ENCODE results near the gene DSCAML1.

Gene DSCAML1

DNA sequence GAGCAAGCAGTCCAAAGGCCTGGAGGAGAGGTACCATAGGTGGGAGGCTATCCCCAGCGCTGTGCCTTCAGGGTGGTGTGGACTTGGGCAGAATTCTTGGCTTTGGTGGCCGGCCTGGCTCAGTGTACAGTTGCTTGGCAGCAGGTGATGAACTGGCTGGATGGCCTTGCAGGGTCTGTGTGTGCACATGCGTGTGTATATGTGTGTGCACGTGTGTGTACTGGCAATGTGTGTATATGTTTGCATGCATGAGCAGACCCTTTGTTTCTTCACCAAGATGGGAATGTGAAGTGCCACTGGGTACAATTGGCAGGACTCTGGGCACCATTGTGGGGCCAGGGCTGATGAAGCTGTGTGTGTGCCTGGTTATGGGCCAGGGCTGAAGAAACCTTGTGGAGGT is 416.3 kb downstream of the DSCAML1 start:
- DNase-seq (ENCODE audit: low read depth), result no peak
- TF ChIP-seq, protein P1, sequence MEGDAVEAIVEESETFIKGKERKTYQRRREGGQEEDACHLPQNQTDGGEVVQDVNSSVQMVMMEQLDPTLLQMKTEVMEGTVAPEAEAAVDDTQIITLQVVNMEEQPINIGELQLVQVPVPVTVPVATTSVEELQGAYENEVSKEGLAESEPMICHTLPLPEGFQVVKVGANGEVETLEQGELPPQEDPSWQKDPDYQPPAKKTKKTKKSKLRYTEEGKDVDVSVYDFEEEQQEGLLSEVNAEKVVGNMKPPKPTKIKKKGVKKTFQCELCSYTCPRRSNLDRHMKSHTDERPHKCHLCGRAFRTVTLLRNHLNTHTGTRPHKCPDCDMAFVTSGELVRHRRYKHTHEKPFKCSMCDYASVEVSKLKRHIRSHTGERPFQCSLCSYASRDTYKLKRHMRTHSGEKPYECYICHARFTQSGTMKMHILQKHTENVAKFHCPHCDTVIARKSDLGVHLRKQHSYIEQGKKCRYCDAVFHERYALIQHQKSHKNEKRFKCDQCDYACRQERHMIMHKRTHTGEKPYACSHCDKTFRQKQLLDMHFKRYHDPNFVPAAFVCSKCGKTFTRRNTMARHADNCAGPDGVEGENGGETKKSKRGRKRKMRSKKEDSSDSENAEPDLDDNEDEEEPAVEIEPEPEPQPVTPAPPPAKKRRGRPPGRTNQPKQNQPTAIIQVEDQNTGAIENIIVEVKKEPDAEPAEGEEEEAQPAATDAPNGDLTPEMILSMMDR (IDR thresholded peaks at IDR 0.05; ENCODE audit: insufficient read depth, low read depth, low read length, missing control alignments), result no peak
- no peak overlapping the region for H3K4me3 ChIP-seq (ENCODE audit: low read depth, low read length)

DNA sequence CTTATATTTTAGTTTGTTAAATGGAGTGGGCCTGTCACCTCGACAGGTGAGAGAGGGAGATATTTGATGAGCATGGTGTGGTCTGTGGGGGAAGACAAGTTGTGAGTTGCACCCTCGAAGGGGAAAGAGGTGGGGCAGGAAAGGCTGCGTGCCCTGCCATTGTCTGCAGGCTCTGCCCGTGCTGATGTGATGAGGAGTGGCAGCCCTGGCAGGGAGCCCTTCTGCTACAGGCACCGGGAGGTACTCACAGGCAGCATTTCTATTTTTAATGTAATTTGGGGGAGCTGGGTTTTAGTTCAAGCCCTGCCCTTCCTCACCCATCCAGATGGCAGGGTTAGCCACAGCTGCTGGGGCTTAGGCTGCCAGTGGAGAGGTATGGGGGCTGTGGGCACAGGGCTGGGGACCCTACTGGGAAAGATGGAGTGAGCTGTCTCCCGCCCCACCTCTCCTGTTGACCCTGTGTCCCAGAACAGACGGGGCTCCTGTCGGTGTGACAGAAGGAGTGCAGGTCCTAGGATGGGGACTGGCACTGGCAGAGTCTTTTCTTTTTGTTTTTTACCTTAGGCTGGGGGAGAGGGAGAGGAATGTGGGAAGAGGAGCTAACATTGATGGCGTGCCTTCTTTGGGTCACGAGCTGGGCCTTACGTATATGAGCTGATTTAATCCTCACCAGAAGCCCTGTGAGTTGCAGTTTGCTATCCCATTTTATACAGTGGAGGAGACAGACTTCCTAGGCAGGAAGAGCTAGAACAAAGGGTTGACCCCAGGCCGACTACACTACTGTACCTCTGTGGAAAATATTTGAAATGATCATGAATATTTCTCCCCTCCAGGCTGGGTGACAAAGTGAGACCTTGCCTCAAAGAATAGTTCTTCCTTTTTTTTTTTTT is 417.8 kb downstream of the DSCAML1 start:
- H3K4me3 ChIP-seq (ENCODE audit: low read depth, low read length), result no peak overlapping the region
- TF ChIP-seq, protein P1 (IDR thresholded peaks at IDR 0.05; ENCODE audit: insufficient read depth, low read depth, low read length, missing control alignments), result no peak
- DNase-seq (ENCODE audit: low read depth), result no peak

All from GM12865 (cell line).